GM12892 (cell line): Measurements from ENCODE around the gene LARGE1.
A peak's percentile ranks its signal among the peaks of the same experiment; 100 is the strongest.

Source experiments
- DNase-seq: peaks from one replicate; pipeline ENCODE4 v3.0.0; 2011; ENCODE audit not compliant: insufficient read length
- FAIRE-seq: peaks from 2 replicates; lab custom pipeline; 2011; peaks lifted over from hg19 to GRCh38; lab: Jason Lieb, UNC
- POLR2A ChIP-seq: IDR thresholded peaks from 2 replicates; pipeline ENCODE4 v1.6.1; 2011; ENCODE audit warnings: low read depth, low read length, control low read depth
- POLR2AphosphoS5 ChIP-seq: IDR thresholded peaks from 2 replicates; pipeline ENCODE4 v1.6.1; 2011; ENCODE audit warnings: low read depth, low read length, control low read depth
- TAF1 ChIP-seq: IDR thresholded peaks from 2 replicates; pipeline ENCODE4 v1.6.1; 2011; ENCODE audit warnings: low read depth, mild to moderate bottlenecking, control low read depth, low read length, borderline replicate concordance

LARGE1 gene

DNA sequence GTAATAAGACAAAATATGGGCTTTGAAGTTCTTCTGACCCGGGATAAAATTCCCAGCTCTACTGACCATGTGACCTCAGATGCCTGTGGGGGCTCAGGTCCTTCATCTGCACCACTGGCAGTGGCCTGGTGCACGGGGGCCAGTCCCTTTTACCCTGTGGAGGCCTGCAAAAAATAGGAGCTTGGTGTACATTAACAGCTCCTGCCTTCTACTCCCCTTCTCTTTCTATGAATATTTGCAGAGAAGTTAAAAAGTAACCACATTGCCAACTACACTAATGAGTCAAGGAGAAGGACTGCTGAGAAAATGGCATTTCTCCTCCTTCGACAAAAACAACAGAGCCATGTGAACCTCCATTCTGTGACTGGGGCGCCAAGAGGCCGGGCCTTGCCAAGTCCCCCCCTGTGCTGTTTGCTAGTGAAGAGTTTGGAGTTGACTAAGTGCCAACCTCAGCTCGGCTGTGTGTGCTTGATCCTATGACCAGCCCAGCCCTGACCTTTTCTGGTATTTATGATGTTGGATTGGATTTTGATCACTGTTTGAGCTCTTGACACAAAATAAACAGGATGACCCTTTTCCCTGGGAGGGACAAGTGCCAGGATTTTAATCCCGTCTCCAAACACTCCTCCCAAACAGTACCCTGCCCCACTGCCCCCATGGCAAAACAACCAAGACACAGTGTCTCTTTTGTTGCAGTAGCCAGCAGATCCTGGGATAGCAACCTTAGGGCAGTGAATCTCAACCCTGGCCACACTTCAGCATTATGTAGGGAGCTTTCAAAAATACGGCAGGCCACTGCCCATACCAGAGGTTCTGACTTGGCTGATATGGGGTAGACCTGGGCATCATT, 380.1 kb downstream of the LARGE1 start:
- FAIRE-seq (no peak), DNase-seq (no peak)
- TF ChIP-seq POLR2AphosphoS5 (no peak), TAF1 (no peak), POLR2A (no peak)

DNA sequence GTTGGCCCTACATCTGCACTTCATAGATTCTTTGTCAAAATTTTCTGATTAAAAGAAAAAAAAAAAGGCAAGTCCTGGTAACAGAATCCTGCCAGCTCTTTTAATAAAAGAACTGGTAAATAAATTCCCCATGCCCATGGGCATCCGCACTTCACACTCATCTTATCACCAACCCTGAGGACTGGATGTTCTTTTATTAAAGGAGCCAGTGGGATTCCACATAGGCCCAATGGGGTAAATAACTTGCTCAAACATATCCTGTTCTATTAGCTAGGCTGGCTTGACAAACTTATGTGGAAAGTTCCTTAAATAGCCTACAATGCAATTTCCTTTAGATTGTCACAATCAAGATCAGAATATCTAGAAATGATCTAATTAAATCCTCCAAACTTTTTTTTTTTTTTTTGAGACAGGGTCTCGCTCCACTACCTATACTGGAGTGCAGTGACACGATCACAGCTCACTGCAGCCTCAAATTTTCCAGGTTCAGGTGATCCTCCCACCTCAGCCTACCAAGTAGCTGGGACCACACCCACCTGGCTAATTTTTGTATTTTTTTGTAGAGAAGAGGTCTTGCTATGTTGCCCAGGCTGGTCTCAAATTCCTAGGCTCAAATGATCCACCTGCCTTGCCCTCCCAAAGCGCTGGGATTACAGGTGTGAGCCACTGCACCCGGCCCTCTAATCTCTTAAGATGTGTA, 380.9 kb downstream of the LARGE1 start:
- no peak for FAIRE-seq
- TF ChIP-seq POLR2AphosphoS5 (no peak), TAF1 (no peak), POLR2A (no peak)
- DNase-seq = no peak

DNA sequence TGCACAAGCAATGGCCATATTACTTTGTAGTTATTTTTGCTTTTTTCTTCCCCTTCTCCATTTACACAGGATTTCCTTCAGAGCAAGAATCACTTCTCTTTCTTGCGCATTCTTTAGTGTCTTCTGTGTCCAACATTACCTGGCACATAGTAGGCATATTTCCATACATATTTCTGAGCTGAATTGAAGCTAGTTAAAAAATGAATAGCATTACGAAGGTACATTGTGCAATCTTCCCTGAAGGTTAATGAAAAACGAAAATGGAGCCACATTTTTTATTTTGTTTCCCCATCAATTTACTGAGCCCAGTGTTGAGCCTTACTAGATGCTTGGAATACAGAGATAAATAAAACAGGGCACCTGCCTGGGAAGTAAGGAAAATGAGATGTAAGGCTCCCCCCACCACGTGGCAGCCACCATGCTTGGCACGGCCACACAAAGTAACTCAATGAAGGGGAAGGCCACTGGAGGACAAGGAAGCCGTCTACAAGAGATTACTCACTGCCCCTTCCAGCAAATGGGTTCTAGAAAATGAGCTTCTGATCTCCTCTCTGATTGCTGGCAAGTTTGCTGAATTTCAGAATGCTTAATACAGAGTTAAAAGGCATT, 381.9 kb downstream of the LARGE1 start:
- no peak for TF ChIP-seq TAF1
- TF ChIP-seq POLR2AphosphoS5 = no peak
- TF ChIP-seq POLR2A = no peak

DNA sequence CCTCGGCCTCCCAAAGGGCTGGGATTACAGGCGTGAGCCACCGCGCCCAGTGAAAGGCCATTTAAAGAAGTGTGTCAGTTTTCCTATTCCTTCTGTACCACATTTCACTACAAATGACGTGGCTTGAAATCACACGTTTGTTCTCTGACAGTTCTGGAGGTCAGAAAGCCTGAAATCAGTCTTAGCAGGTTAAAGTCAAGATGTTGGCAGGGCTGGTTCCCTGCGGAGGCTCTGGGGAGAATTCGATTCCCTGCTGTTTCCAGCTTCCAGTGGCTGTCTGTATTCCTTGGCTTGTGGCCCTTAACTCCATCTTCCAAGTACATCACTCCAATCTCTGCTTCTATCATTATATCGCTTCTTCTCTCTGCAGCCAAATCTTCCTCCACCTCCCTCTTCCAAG, 383.2 kb downstream of the LARGE1 start:
- no peak for DNase-seq
- FAIRE-seq = no peak
- TF ChIP-seq POLR2AphosphoS5 = no peak
- no peak for TF ChIP-seq POLR2A
- TF ChIP-seq TAF1 = no peak

More for the DNA sequence above, 381.9 kb downstream of the LARGE1 start:
- DNase-seq = no peak
- FAIRE-seq = no peak

DNA sequence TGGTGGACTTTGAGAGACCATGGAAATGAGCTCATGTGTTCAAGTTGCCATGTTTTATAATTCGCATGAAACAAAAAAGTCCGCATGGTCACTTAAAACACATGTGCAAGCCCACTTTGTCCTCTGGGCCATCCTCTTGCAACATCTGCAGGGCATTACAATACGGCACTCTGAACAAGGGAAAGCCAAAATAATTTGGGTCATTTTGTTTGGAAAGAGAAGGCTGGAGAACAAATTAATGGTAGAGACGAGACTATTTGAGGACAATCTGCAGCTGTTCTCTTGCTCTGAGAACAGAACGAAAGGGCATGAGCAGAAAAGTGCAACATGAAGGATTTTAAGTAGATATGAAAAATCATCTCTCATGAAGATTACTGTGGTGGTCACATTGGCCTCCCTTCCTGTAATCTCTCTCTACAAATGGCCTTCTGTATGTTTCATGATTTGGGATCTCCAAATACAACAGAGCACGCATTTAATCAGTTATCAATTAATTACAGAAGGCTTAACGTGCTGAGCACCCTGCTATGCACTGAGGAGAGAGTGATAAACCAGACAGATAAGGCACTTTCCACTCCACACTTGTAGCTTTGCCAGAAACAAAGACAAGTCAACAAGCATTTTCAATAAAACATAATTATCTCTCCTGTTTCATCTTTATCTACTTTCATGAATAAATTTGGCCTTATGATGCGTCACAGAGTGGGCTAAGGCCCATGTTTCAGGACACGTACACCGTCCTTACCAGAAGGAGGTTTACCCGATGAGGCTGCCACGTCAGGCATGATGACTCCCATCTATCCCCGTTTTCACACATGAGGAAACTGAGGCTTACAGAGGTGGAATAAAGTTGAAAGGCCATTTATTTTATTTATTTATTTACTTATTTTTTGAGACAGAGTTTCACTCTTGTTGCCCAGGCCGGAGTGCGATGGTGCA, 384.1 kb downstream of the LARGE1 start:
- DNase-seq = no peak
- TF ChIP-seq TAF1 = no peak
- TF ChIP-seq POLR2AphosphoS5 = no peak
- TF ChIP-seq POLR2A = no peak
- peak; percentile 30 for FAIRE-seq

DNA sequence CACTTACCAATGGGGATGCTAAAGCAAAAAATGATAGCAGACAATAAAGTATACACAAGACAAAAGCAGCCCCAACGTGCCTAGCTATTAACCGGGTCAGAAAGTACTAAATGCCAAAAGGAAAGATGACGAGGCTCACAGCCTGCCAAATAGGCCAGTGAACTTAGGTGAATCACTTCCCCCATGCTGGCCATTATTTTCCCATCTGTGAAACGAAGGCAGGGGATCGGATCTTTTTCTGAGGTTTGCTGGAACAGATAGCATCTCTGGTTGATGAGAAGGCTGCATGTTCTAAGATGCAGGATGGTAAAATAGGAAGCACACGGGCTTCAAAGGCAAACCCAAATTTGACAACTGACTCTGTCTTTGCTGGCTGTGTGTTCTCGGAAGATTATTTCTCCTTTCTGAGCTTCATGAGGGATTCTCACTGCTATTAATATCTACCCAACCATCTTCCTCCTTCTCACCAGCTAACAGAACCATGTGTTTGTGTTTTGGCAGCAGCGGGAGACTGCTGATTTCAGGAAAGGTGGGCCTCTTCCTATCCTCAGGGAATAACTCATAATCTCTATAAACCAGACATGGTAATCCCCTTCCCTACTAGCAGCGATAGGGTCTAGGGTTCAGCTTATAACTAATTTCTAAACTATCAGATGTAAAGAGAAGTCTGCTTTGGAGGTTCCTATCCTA, 390.7 kb downstream of the LARGE1 start:
- FAIRE-seq (no peak), DNase-seq (no peak)
- TF ChIP-seq TAF1 (no peak), POLR2AphosphoS5 (no peak), POLR2A (no peak)

DNA sequence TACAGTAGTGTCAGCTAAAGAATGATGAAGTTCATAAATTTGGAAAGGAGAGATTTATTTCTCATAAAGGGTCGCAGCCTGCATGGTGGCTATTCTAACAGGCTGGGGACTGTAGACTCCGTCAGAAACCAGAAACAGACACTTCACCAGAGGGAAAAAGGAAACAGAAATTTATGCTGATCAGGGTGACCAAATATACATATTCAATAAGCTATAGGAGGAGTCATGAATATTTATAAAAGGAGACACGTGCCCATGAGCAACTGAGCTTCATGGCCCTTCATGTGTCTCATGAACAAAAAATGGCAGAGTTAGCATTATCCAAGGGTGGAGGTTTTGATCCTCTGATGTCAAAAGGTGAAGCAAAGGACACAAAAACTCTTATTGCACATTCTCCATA, 392.1 kb downstream of the LARGE1 start:
- TF ChIP-seq POLR2A (no peak), POLR2AphosphoS5 (no peak), TAF1 (no peak)
- DNase-seq (no peak), FAIRE-seq (no peak)

DNA sequence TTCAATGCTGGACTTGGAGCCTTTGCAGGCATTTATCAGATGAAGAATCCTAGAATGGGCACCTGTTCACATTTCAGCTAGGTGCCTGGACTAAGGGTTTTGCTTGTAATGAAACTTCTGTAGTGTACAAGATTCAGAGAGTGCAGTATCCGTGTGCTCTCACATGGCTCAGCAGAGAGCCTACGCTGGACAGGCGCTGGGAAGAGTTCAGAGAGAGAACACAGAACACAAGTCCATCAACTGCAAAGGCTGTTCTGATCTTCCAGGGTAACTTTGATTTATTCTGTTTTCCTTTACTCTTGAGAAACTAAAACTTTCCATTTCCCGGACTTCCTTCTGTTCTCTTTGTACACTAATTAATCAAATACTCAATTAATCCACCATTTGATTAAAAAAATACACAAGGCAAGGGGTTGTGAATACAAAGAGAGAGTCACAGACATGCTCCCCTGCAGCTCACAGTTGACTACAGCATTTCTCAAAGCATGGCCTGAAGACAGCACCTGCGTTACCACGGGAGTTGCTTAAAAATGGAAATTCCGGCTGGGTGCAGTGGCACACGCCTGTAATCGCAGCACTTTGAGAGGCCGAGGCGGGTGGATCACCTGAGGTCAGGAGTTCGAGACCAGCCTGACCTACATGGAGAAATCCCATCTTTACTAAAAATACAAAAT, 393.7 kb downstream of the LARGE1 start:
- no peak for FAIRE-seq
- TF ChIP-seq POLR2A (no peak), POLR2AphosphoS5 (no peak), TAF1 (no peak)
- no peak for DNase-seq

DNA sequence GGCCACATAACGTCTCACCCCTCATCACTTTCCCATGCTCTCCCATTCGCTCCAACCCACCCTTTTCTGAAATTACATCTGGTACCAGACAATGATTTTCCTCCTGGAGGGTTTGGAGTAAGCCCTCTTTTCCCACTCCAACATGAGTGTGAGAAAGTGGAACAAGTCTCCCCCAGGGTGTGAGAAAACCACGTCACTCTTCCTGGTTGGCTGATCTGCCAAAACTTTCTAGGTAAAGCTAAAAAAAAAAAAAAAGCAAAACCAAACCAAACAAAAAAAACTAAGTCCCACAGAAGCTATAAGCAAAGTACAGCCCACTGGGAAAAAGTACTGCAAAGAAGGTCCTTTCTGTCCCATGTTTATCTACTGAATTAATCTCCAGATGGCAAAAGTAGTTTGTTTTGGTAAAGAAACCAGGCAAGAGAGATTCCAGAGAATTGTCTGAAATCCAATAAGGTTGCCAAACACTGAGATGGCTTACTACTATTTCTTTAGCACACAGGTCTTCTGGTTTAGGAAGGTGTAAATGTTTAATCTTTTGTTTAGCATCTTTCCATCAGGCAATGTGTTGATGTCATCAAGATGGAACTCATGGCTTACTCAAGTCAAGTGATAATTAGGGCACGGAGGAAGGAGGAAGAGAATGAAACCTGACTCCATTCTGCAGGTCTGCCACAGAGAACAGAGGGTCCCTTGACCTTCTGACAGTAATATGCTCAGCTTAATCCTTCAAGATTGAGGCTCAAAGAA, 395.6 kb downstream of the LARGE1 start:
- DNase-seq = no peak
- no peak for TF ChIP-seq POLR2A
- TF ChIP-seq TAF1 = no peak
- TF ChIP-seq POLR2AphosphoS5 = no peak
- no peak for FAIRE-seq

DNA sequence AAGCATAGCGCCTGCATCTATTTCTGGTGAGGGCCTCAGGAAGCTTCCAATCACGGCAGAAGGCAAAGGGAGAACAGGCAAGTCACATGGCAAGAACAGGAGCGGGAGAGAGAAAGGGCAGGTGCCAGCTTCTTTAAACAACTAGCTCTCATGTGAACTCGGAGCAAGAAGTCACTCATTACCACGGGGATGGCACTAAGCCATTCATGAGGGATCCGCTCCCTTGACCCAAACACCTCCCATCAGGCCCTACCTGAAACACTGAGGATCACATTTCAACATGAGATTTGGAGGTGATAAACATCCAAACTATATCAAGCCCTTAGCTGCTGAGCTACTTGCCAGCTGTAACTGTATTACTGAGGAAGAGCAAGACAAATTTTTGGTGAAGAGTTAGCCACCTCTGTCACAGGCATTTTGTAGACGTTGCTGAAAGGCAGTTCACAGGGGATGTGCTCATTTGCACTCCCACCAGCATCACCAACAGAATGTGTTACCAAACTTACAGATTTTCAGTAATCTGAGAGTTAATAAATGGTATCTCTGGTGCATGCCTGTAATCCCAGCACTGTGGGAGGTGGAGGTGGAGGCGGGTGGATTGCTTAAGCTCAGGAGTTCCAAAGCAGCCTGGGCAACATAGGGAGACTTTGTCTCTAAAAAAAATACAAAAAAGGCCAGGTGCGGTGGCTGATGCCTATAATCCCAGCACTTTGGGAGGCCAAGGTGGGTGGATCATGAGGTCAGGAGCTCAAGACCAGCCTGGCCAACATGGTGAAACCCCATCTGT, 398.2 kb downstream of the LARGE1 start:
- no peak for FAIRE-seq
- DNase-seq = no peak
- TF ChIP-seq POLR2AphosphoS5 = no peak
- no peak for TF ChIP-seq TAF1
- TF ChIP-seq POLR2A = no peak
